Aorta (tissue), 5 donors: ENCODE data around the gene SOS1. TPM values are rescaled to one million over a fixed set of nuclear protein-coding genes. Genes with fewer than 3 reads are reported as not detected.
"Not testable (repeated sequence)": the region's sequence is repeated elsewhere in the genome, so short reads cannot be mapped to it uniquely, and the experiment has no call there.

Source experiments
- ATAC-seq: fragments of 200-7000 bp; cut with Tn5 transposase; one replicate; pipeline ENCODE4 v1.9.1; 2022; ENCODE audit warnings: moderate library complexity; ENCODE audit not compliant: low FRiP score
- DNase-seq, 2 donors: peaks; one replicate each; pipeline ENCODE4 v3.0.0-alpha.2; 2020
- H3K27ac ChIP-seq, 2 donors: one replicate each; pipeline ENCODE4 v1.5.1; 2013; ENCODE audit warnings: low read length in 2 of 2, mild to moderate bottlenecking in 2 of 2, moderate library complexity in 2 of 2, control low read depth in 1 of 2, inconsistent platforms in 1 of 2, low read depth in 1 of 2
- H3K27me3 ChIP-seq, 2 donors: one replicate each; pipeline ENCODE4 v1.6.1; 2013; ENCODE audit warnings: control low read depth in 1 of 2, low read length in 1 of 2, mild to moderate bottlenecking in 1 of 2, moderate library complexity in 1 of 2; ENCODE audit not compliant: insufficient read depth in 2 of 2, control insufficient read depth in 1 of 2
- H3K36me3 ChIP-seq, 2 donors: one replicate each; pipeline ENCODE4 v1.6.1; 2013; ENCODE audit warnings: control low read depth in 1 of 2, low read length in 1 of 2, mild to moderate bottlenecking in 1 of 2; ENCODE audit not compliant: insufficient read depth in 2 of 2, control insufficient read depth in 1 of 2
- H3K4me1 ChIP-seq, 2 donors: one replicate each; pipeline ENCODE4 v1.6.1; 2013; ENCODE audit warnings: low read length in 2 of 2, control low read depth in 1 of 2, mild to moderate bottlenecking in 1 of 2, moderate library complexity in 1 of 2; ENCODE audit not compliant: insufficient read depth in 2 of 2, control insufficient read depth in 1 of 2
- H3K4me3 ChIP-seq, 2 donors: one replicate each; pipeline ENCODE4 v1.5.1; 2013; ENCODE audit warnings: low read length in 2 of 2, control low read depth in 1 of 2, mild to moderate bottlenecking in 1 of 2
- H3K9me3 ChIP-seq: one replicate; pipeline ENCODE4 v1.6.1; 2013; ENCODE audit warnings: mild to moderate bottlenecking, low read length; ENCODE audit not compliant: control insufficient read depth
- WGBS, 2 donors: extraction: QIAGEN DNeasy Blood & Tissue Kit; methylation state at CpG; one replicate each; pipeline ENCODE4 v1.1.7; 2013; 5-methylcytosine and 5-hydroxymethylcytosine counted together
- intact Hi-C, 2 donors: fragments of 100-400 bp; cut with DNase I; formaldehyde crosslinking; loops; one replicate each; pipeline versions ENCODE4 v1.14.2 to v1.15.0; 2022
- long read RNA-seq, 2 donors: library from polyadenylated mRNA; unstranded; transcript quantifications; one replicate each; pipeline ENCODE4 v2.0.0, GENCODE V29; 2020 to 2021
- polyA plus RNA-seq, 2 donors: library from polyadenylated mRNA; stranded (reverse); fragments of 200-250 nt; gene quantifications; one replicate each; pipeline ENCODE4 v1.2.3, GENCODE V29; 2013
- total RNA-seq, 2 donors: library from RNA; stranded (reverse); fragmentation: NEBNext Ultra II Directional; extraction: Animal tissue kit (Norgen Biotek cat#: 25700); gene quantifications; one replicate each; pipeline ENCODE4 v1.2.1, GENCODE V29; 2021
- donor health status: healthy with polysubstance abuse.
- donor health status: Bipolar disorder and iron deficiency.
- donor health status: DM: no; HTN: no; CAD: no.
- donor health status: DM: no; HTN: no; CAD: no.
- donor health status: DM: yes; HTN: yes; CAD: no.

The SOS1 gene
- 10 to 100 TPM; 45.3 to 67.9 TPM for total RNA-seq
- 10 to 100 TPM in 1 of 2 donors, 1 to 10 TPM in 1; 7.6 to 20.6 TPM for polyA plus RNA-seq
- long read RNA-seq, donor 1, partial matches to known transcripts = 4 of 15 reads
- long read RNA-seq, donor 1, other reads (novel, unspliced or antisense) = 11 of 15 reads
- long read RNA-seq, donor 2, full-length matches to known transcripts = 1 of 24 reads
- long read RNA-seq, donor 2, partial matches to known transcripts = 7 of 24 reads
- long read RNA-seq, donor 2, other reads (novel, unspliced or antisense) = 16 of 24 reads

DNA sequence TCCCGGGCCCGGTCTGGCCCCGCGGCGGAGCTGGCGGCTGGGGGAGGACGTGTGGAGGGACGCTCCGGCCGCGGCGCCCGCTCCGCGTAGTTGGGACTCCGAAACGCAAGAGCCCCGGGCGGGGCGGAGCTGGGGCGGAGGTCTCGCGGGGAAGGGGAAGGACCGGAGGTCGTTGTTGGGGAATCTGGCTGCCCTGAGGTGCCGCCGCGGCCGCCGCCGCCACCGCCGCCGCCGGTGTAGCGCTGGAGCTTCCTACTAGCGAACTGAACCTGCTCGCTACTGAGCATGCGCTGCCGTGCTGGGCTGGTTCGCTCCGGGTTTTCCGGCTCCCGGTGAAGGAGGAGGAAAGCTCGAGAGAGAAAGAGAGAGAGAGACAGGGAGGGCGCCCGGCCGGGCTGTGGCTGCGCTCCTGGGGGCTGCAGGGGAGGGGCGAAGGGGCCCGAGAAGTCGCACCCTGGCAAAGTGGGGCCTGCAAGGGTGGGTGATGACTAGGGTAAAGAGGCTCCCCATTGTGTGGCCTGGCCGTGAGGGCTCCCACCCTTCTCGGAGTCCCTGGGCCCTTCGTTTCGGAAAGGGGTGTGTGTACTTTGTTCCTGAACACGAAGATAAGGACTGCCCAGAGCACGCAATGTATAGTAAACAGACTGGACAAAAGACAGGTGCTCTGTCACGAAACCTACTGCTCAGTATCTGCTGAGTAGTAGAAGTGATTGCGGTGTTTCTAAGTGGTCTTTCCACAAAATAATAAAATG is at the start of gene SOS1:
Gene SOS1, minus strand, starts transcription at position 281 of the 752 bp plus-strand sequence. CDS start 629 bp downstream, outside the sequence.
- intact Hi-C loops = loop anchor here (1.0 to 5.0 kb wide), 3 partner anchors 41 to 107 kb away; no protein-coding TSS in a partner anchor
- H3K4me1 ChIP-seq = peaks cover 0 to 3% of the 10 kb centered on the region in 2 donors

DNA sequence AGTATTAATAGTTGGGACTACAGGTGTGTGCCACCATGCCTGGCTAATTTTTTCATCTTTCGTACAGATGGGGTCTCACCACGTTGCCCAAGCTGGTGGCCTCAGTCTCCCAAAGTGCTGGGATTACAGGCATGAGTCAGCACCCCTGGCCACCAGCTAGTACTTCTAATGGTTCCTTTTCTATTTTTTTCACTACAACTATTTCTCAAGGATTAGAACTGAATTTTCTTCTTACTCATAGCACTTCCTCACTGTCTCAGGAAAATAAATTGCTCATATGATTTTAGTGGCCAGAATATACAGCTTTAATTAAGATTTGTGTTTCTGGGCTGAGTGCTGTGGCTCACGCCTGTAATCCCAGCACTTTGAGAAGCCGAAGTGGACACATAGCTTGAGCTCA is 43.2 kb upstream of the SOS1 start:
- intact Hi-C loops = loop anchor here (5.0 kb wide), 2 partner anchors 42 to 63 kb away; partner anchors contain the start of gene SOS1 (in 1 of the 2)
- 32 to 34% methylated on average over 4 of the region's 4 CpGs for WGBS, 2 donors
- no peaks in the 10 kb centered on the region for H3K36me3 ChIP-seq
- DNase-seq (peak in 1 of 2 donors; percentile 59), ATAC-seq (peak; percentile 46)
- H3K27me3 ChIP-seq = no peaks in the 10 kb centered on the region
- no peaks in the 10 kb centered on the region for H3K9me3 ChIP-seq
- H3K27ac ChIP-seq = no peak overlapping the region
- peaks cover 0 to 4% of the 10 kb centered on the region in 2 donors for H3K4me1 ChIP-seq
- no peak overlapping the region for H3K4me3 ChIP-seq

More for the DNA sequence above, at the start of gene SOS1:
- no peaks in the 10 kb centered on the region for H3K9me3 ChIP-seq
- peak within 1 kb of the TSS; percentile 87 to 99 for H3K4me3 ChIP-seq
- H3K27ac ChIP-seq = peak within 1 kb of the TSS; percentile 96 to 99
- no peaks in the 10 kb centered on the region for H3K27me3 ChIP-seq
- 1% methylated on average over 51 to 60 of the region's 60 CpGs for WGBS, 2 donors
- ATAC-seq (peak; percentile 89), DNase-seq (peak; percentile 98 to 99)
- H3K36me3 ChIP-seq = peaks cover 0 to 1% of the 10 kb centered on the region in 2 donors

DNA sequence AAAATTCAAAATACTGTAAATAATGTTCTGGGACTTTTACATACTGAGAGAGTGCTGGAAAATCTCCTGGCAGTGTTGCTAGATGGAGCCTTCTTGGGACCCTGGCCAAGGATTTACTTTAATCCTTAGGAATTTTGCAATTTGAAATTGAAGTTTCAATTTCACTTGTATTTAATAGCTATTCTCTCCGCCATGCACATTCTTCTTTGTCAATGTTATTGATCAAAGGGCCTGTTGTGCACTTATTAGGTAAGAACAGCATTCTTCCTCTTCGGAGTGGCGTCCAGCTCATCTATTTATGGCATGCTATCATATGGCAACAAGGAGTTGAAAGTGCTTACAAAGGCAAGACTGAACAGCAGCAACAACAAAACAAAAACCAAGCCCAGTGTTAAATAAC is 40.1 kb upstream of the SOS1 start:
- 3 to 6% methylated on average over 3 of the region's 3 CpGs for WGBS, 2 donors
- H3K27me3 ChIP-seq = no peaks in the 10 kb centered on the region
- H3K36me3 ChIP-seq = no peaks in the 10 kb centered on the region
- peaks cover 0 to 4% of the 10 kb centered on the region in 2 donors for H3K4me1 ChIP-seq
- H3K9me3 ChIP-seq = no peaks in the 10 kb centered on the region
- intact Hi-C loops = loop anchor here (5.0 kb wide), 2 partner anchors 39 to 66 kb away; partner anchors contain the start of gene SOS1 (in 1 of the 2)
- H3K4me3 ChIP-seq = no peak overlapping the region
- no peak for DNase-seq
- ATAC-seq = no peak
- peak overlapping the region in 1 of 2 donors; percentile 69 for H3K27ac ChIP-seq

DNA sequence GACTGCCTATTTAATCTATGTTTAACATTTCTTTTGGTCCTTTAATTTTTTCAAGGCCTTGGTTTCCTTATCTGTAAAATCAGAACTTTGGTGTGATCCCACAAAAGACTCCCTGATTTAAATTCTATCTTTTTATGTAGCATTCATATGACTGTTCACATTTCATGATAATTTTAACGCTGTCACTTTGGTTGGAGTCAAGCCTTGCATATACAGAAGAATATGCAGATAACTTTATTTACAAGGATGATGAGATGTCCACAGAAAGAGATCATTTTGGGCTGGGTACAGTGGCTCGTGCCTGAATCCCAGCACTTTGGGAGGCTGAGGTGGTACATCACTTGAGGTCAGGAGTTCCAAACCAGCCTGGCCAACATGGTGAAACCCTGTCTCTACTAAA is 38.4 kb upstream of the SOS1 start:
- intact Hi-C loops = no loop called here
- ATAC-seq = no peak
- no peaks in the 10 kb centered on the region for H3K36me3 ChIP-seq
- H3K9me3 ChIP-seq = no peaks in the 10 kb centered on the region
- H3K4me3 ChIP-seq = no peak overlapping the region
- no peak for DNase-seq
- WGBS, 2 donors = 97 to 98% methylated on average over 2 of the region's 2 CpGs
- H3K27me3 ChIP-seq = no peaks in the 10 kb centered on the region
- H3K4me1 ChIP-seq = peaks cover 2 to 4% of the 10 kb centered on the region in 2 donors
- H3K27ac ChIP-seq = no peak overlapping the region

DNA sequence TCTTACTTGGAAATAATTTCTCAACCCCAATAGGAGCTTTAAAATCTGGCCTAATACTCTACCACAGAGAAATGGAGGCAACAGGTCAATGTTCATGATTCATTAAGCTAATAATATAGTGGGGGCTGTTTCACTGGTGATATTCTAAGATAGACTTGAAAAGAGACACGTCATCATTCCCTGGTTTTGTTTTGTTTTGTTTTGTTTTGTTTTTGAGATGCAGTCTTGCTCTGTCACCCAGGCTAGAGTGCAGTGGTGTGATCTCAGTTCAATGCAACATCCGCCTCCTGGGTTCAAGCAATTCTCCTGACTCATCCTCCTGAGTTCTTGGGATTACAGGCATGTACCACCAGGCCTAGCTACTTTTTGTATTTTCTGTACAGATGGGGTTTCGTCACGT is 37.5 kb upstream of the SOS1 start:
- intact Hi-C loops = no loop called here
- Histone ChIP-seq H3K4me3 (no peak overlapping the region), H3K9me3 (no peaks in the 10 kb centered on the region), H3K36me3 (no peaks in the 10 kb centered on the region), H3K27ac (no peak overlapping the region), H3K4me1 (peaks cover 0 to 2% of the 10 kb centered on the region in 2 donors), H3K27me3 (no peaks in the 10 kb centered on the region)
- ATAC-seq = no peak
- 83 to 84% methylated on average over 4 of the region's 4 CpGs for WGBS, 2 donors
- DNase-seq = no peak

DNA sequence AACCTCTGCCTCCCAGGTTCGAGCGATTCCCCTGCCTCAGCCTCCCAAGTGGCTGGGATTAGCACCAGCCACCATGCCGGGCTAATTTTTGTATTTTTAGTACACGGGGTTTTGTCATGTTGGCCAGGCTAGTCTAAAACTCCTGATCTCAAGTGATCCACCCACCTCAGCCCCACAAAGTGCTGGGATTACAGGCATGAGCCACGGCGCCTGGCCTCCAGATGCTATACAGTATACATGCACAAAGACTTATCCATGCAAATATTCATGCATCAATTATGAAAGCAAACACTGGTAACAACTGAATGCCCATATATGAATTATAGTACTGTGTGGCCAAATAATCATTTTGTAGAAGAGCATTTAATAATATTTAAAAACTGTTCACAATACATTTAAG is 36.0 kb upstream of the SOS1 start:
- Histone ChIP-seq H3K4me1 (peaks cover 0 to 2% of the 10 kb centered on the region in 2 donors), H3K36me3 (no peaks in the 10 kb centered on the region), H3K4me3 (no peak overlapping the region), H3K27ac (no peak overlapping the region), H3K9me3 (no peaks in the 10 kb centered on the region), H3K27me3 (no peaks in the 10 kb centered on the region)
- ATAC-seq (no peak), DNase-seq (no peak)
- 39 to 42% methylated on average over 6 of the region's 6 CpGs for WGBS, 2 donors
- intact Hi-C loops = loop anchor here in 1 of 2 donors (2.0 kb wide), 1 partner anchor 32 kb away; no protein-coding TSS in a partner anchor

DNA sequence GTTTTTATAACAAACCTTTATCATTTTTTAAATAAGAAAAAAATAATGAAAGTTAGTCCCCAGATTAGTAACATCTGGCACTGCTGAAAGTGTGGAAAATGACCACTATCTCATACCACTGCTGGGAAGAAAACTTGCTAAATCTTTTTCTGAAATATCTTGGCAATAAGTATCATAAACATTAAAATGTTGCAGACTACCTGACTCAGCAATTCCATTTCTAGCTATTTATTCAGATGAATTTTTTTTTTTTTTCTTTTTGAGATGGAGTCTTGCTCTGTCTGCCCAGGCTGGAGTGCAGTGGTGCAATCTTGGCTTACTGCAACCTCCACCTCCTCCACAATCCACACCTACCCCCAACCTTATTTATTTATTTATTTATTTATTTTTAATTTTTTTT is 35.3 kb upstream of the SOS1 start:
- peak; percentile 69 for ATAC-seq
- Histone ChIP-seq H3K36me3 (no peaks in the 10 kb centered on the region), H3K27me3 (no peaks in the 10 kb centered on the region), H3K9me3 (no peaks in the 10 kb centered on the region), H3K4me1 (peaks cover 0 to 2% of the 10 kb centered on the region in 2 donors), H3K4me3 (no peak overlapping the region), H3K27ac (no peak overlapping the region)
- intact Hi-C loops = loop anchor here in 1 of 2 donors (2.0 kb wide), 1 partner anchor 31 kb away; no protein-coding TSS in a partner anchor
- no peak for DNase-seq

DNA sequence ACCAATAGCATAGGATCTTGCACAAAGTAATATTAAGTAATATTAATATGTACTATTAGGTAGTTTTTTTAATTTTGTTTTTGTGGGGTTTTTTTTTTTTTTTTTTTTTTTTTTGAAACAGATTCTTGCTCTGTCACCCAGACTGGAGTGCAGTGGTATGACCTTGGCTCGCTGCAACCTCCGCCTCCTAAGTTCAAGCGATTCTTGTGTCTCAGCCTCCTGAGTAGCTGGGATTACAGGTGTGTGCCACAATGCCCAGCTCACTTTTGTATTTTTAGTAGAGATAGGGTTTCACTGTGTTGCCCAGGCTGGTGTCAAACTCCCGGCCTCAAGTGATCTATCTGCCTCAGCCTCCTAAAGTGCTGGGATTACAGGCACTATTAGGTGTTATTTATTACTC is 34.7 kb upstream of the SOS1 start:
- H3K4me1 ChIP-seq, intact Hi-C loops, H3K9me3 ChIP-seq, H3K4me3 ChIP-seq, ATAC-seq, H3K27me3 ChIP-seq, DNase-seq, H3K36me3 ChIP-seq: not testable (repeated sequence)
- 70 to 75% methylated on average over 4 of the region's 4 CpGs for WGBS, 2 donors
- peak overlapping the region in 1 of 2 donors; percentile 19 for H3K27ac ChIP-seq
